Stimulated activated CD4-positive, alpha-beta T cell treated with anti-CD3 and anti-CD28 coated beads, Interleukin-4, amount 100 ng/mL, for 1 hour (primary cell): ENCODE measurements around the gene NFAM1.

Experiments
- DNase-seq: peaks from one replicate; pipeline ENCODE4 v3.0.0-alpha.2; 2020

NFAM1 gene

GRCh38 chr22:42379966-42380537, 52.2 kb downstream of the NFAM1 start:
- DNase-seq: no peak

- no peak for DNase-seq
Observed at GRCh38 chr22:42376711-42377554, 55.3 kb downstream of the NFAM1 start.

GRCh38 chr22:42375982-42376381, 56.2 kb downstream of the NFAM1 start:
- DNase-seq: no peak

GRCh38 chr22:42372976-42373375, 59.2 kb downstream of the NFAM1 start:
- DNase-seq: no peak

DNA sequence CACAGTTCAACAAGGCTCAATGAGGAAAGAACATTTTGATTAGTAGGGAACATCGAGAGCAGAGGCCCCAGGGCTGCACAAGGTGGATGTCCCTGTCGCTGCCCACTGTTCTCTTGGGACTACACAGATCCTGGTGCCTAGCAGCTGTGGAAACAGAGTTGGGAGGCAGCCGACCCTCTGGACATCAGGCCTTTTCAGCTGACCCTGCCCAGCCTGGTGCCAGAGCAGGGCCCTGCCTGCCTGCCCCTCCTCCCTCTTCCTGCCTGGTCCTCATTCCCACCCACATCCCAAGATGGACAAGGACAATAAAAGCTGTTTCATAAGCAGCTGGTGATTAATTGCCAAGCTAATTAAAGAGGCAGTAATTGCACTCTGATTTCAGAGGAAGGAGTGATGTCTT, 60.7 kb downstream of the NFAM1 start:
- DNase-seq: no peak

- no peak for DNase-seq
Observed at GRCh38 chr22:42371099-42371498, 61.1 kb downstream of the NFAM1 start.

DNA sequence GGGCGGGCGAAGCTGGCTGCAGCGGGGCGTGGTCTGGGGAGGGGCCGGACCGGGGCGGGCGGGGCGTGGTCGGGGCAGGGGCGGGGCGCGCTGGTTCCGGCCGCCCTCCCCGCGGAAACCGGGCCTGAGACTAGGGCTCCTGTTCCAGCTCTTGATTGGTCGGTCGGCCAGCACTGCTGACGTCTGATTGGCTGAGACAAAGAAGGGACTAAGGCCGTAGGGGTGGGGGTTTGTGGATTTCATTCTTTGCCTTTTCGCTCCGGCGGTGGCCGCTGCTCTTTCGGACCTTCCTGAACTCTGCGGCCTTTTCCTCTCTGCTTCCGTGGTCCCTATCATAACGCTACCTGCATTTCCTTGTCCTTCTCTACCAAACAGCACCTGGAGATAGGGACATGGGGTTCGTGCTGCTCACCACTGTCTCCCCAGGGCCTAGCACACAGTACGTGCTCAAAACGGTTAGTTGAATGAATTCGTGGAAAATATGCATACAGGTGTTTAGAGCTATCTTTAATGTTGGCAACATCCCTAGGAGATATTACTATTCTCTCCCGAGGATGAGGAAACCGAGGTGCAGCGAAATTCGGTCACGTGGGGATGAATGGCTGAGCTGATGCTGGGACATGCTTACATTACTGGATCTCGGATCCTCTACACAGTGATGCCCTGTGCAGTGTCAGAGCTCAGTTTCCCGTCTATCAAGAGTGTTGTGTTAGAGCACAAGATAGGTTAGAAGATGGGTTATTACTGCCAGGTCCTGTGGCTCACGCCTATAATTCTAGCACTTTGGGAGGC, 62.8 kb downstream of the NFAM1 start:
- DNase-seq: peak; percentile 82

DNA sequence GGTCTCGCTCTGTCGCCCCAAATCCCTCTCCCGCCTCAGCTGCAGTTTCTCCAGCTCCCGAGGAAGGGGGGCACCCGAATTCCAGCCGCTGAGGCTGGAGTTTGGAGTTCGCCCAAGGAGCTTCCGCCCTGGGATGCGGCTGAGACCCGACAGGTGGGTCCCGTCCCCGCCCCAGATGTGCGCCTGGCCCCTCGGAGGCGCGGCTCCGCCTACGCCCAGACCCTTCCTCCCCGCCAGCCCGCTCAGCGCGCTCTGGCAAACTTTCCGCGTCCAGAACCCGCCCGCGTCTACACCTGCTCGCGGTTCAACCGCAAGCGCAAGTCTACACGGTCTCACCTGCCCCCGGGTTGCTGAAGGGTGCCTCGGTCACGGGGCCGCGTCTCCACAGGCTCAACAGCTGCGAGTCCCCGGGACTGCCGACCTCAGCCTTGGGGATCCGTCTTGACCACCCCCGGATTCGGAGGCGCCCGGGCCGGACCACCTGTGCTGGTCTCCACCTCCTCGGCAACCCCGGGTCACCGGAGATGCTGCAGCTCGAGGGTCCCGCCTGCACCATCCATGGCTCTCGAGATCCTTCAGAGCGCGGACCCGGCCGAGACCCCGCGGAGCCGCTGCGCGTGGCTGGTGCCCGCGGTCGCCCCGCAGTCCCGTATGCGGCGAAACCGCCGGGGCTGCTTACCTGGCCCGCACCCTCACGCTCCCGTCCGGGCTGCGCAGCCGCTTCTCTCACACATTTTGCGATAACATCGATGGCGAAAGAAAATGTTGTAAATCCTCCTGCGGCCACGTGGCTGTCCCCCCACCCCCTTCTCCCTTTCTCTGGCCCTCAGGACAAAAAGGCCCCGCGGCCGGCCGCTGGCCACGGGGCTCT, 63.6 kb downstream of the NFAM1 start:
- DNase-seq: peak; percentile 25

DNA sequence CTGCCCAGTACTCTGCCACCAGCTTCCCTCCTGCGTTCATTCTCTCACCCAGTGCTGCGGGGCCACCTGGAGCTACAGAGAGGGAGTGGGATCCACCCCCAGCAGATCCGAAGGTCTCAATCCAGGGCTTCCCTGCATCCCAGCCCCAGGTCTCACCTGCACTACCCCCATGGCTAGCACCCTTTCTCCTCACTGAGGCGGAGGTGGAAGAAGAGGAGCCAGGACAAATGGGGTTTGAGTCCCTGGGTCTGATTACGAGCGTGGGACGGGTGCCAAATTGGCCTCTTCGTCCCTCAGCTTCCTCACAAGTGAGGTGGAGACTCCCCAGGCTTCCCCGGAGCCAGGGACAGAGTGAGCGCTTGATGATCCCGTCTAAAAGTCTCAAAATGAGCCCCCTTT, 64.2 kb downstream of the NFAM1 start:
- DNase-seq: no peak

GRCh38 chr22:42366806-42367581, 65.2 kb downstream of the NFAM1 start:
- no peak for DNase-seq

GRCh38 chr22:42365942-42366695, 66.1 kb downstream of the NFAM1 start:
- DNase-seq: no peak

- no peak for DNase-seq
Observed at GRCh38 chr22:42365111-42365865, 66.9 kb downstream of the NFAM1 start.

DNA sequence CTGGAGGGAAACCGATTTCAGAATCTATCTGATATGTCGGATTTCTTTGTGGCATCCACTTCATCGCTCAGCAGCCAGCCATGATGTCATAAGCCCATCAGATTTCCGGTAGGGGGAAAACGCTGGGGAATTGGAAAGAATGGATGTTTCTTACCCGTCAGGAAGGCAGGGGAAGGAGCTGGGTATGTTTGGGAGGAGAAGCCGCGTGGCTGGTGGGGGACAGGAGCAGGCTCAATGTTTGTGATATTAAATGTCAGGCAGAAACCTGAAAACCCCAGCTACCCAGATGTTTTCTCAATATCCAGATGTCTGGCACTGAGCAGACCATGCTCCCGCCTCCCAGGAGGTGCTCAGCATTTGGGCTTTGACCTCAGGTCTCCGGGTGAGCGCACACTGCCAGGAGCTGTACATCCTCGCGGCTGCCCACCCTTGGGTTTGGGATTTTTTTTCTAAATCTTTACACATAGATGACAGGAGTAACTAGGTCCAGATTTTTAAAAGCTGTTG, 67.5 kb downstream of the NFAM1 start:
- DNase-seq: no peak

GRCh38 chr22:42363892-42364291, 68.3 kb downstream of the NFAM1 start:
- no peak for DNase-seq

DNA sequence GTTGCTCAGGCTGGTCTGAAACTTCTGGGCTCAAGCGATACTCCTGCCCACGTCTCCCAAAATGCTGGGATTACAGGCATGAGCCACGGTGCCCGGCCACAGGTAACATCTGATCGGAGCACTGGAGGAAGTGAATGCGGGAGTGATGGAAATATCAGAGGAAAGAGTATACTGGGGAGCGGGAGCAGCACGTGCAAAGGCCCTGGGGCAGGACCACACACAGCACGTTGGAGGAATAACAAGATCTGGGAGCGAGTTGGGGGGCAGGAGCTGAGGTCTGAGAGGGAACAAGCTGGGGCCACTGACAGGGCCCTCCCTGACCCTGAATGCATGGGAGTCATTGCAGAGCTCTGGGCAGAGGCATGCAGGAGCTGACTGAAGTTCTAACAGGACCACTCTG, 70.7 kb downstream of the NFAM1 start:
- DNase-seq: no peak

DNA sequence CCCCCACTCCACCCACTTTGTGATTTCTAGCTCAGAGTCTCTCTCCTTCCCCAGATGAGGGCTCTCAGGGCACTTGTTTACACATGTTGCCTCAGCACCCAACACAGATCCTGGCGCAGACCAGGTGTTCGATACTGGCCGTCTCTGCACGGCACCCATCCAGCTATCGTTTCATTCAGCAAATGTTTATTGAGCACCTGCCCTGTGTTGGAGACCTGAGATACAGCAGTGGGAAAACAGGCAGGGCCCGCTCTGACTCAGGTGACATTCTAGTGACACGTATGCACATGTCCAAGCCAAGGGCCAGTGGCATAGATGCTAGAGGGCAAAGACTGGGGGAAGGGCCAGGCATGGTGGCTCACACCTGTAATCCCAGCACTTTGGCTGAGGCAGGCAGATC, 71.9 kb downstream of the NFAM1 start:
- no peak for DNase-seq

GRCh38 chr22:42358643-42359558, 73.3 kb downstream of the NFAM1 start:
- no peak for DNase-seq

DNA sequence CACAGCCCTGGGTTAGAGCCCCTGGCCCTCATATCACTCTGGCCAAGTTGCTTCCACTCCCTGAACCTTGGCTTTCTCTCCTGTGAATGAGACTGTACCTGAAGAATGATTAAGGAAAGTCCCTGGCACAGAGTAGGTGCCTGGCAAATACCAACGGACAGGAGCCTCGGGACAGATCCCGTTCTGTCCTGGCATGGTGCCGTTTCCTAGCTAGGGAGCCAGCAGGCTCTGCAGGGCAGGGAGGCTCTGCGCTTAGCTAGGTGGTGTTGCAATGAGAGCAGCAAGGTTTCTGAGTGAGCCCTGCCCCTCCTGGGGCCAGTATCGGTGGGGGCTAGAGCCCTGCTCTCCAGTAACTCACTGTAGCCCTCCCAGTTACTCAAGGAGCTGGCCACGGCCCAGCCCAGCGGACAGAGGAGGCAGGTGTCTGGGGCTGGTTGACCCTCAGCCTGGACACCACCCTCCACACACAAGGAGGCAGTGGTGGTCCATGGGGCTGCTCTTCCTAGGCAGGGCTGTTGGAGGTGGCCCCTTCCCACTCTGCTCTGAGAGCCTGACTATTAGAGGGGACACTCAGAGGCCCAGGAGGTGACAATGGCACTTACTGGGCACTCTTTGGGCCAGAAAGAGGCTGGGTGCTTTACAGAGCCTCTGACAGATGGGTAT, 74.4 kb downstream of the NFAM1 start:
- DNase-seq: no peak

DNA sequence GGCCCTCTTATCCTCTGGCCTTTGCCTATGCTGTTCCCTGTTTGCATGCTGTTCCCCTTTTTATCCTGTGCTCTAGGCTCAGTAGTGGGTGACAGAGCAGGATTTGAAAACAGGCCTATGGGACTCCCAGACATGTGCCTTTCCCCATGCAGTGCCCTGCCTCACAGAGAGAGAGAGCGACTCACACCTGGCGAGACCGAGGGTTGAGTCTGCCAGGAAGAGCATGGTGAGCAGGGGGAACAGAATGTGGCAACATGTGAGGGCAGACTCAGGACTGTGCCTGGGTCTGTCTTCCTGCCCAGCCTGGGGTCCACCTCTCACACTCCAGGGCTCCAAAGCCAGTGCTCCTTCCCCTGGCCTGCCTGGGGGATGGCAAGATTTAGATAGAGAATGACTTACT, 75.0 kb downstream of the NFAM1 start:
- no peak for DNase-seq
